Testis (tissue), 2 donors: ENCODE data around the gene GPR27.

Experiments
- CTCF ChIP-seq, 3 experiments: fragments of 450-650 bp in 2 of 3; fragments of 200-600 bp in 1 of 3; sonication (generic) in 1 of 3; IDR thresholded peaks; one replicate each; pipeline ENCODE4 v1.5.1; 2016 to 2019; ENCODE audit warnings: antibody characterized with exemption in 3 of 3, mild to moderate bottlenecking in 2 of 3, moderate library complexity in 1 of 3
- POLR2A ChIP-seq: fragments of 450-650 bp; IDR thresholded peaks from one replicate; pipeline ENCODE4 v1.6.1; 2017; ENCODE audit warnings: antibody characterized with exemption, mild to moderate bottlenecking, moderate library complexity

GRCh38 chr3:71785532-71786216 lies 32.0 kb downstream of the GPR27 start:
- TF ChIP-seq CTCF (IDR thresholded peaks at IDR 0.05) (no peak), POLR2A (no peak)
